IMR-90 (cell line): ENCODE data around the gene CLPTM1L. TPM values are rescaled to one million over a fixed set of nuclear protein-coding genes. Genes with fewer than 3 reads are reported as not detected.

Experiments used
- ATAC-seq: fragments of 200-7000 bp; cut with Tn5 transposase; 2 replicates; pipeline ENCODE4 v1.9.1; 2020; ENCODE audit warnings: low read depth, mild to moderate bottlenecking, moderate library complexity
- BruUV-seq: library from RNA; stranded (reverse); fragments of 400-500 nt; replicated peaks from 2 replicates; lab custom pipeline; 2021; lab: Mats Ljungman, UMichigan
- CTCF ChIA-PET: fragments of 300-600 bp; formaldehyde crosslinking; extraction: SDS; loops from one replicate; lab custom pipeline; 2021; ENCODE audit warnings: antibody characterized with exemption; lab: Yijun Ruan, JAX
- POLR2A ChIA-PET: fragments of 300-600 bp; sonication (Branson Sonifier 250); formaldehyde crosslinking; loops from one replicate; lab custom pipeline; 2022; ENCODE audit warnings: antibody characterized with exemption; ENCODE audit not compliant: unreplicated experiment; lab: Charles Lee
- DNase-seq: peaks from one replicate; pipeline ENCODE4 v3.0.0; 2013
- H2AFZ ChIP-seq: replicated peaks from 2 replicates; pipeline ENCODE3; 2013; ENCODE audit warnings: low read length, mild to moderate bottlenecking; ENCODE audit not compliant: poor library complexity
- H2AK5ac ChIP-seq: 2 replicates; pipeline ENCODE4 v1.6.1; 2013; ENCODE audit warnings: low read depth, low read length, inconsistent platforms
- H2AK9ac ChIP-seq: replicated peaks from 2 replicates; pipeline ENCODE3; 2013; ENCODE audit warnings: mild to moderate bottlenecking, low read depth, low read length, moderate library complexity; ENCODE audit not compliant: poor library complexity
- H2BK120ac ChIP-seq: 2 replicates; pipeline ENCODE4 v1.6.1; 2013; ENCODE audit warnings: low read depth, low read length, inconsistent platforms
- H2BK15ac ChIP-seq: 3 replicates; pipeline ENCODE4 v1.6.1; 2013; ENCODE audit warnings: low read depth, low read length, inconsistent platforms
- H2BK20ac ChIP-seq: 2 replicates; pipeline ENCODE4 v1.6.1; 2013; ENCODE audit warnings: low read depth, mild to moderate bottlenecking, inconsistent platforms, low read length, moderate library complexity
- H2BK5ac ChIP-seq: 2 replicates; pipeline ENCODE4 v1.6.1; 2013; ENCODE audit warnings: mild to moderate bottlenecking, low read depth, low read length, inconsistent platforms; ENCODE audit not compliant: poor library complexity, severe bottlenecking
- H3K14ac ChIP-seq: replicated peaks from 2 replicates; pipeline ENCODE4 v1.6.1; 2013; ENCODE audit warnings: low read depth, low read length, inconsistent platforms
- H3K18ac ChIP-seq: 2 replicates; pipeline ENCODE4 v1.6.1; 2013; ENCODE audit warnings: low read depth, low read length, control low read depth
- H3K23ac ChIP-seq: 2 replicates; pipeline ENCODE4 v1.6.1; 2013; ENCODE audit warnings: low read depth, low read length, inconsistent platforms
- H3K27ac ChIP-seq: 2 replicates; pipeline ENCODE4 v1.5.1; 2013; ENCODE audit warnings: mild to moderate bottlenecking, control low read depth, low read length; ENCODE audit not compliant: insufficient read depth
- H3K27me3 ChIP-seq: 2 replicates; pipeline ENCODE4 v1.6.1; 2013; ENCODE audit warnings: low read length; ENCODE audit not compliant: control insufficient read depth, insufficient read depth
- H3K36me3 ChIP-seq: 2 replicates; pipeline ENCODE4 v1.6.1; 2013; ENCODE audit warnings: low read length, mixed read lengths; ENCODE audit not compliant: control insufficient read depth, insufficient read depth
- H3K4ac ChIP-seq: 2 replicates; pipeline ENCODE4 v1.6.1; 2013; ENCODE audit warnings: low read depth, low read length, inconsistent platforms
- H3K4me1 ChIP-seq: 2 replicates; pipeline ENCODE4 v1.6.1; 2013; ENCODE audit warnings: low read length, mixed read lengths; ENCODE audit not compliant: control insufficient read depth, insufficient read depth
- H3K4me2 ChIP-seq: 2 replicates; pipeline ENCODE4 v1.6.1; 2013; ENCODE audit warnings: low read depth, mild to moderate bottlenecking, control low read depth, low read length, moderate library complexity
- H3K4me3 ChIP-seq: 2 replicates; pipeline ENCODE4 v1.5.1; 2013; ENCODE audit warnings: low read depth, mild to moderate bottlenecking, control low read depth, low read length, moderate library complexity; ENCODE audit not compliant: insufficient read depth
- H3K56ac ChIP-seq: 2 replicates; pipeline ENCODE4 v1.6.1; 2013; ENCODE audit warnings: low read length, inconsistent platforms; ENCODE audit not compliant: insufficient read depth; ENCODE audit errors: extremely low read depth
- H3K79me1 ChIP-seq, 2 experiments: 2 replicates each; pipeline ENCODE4 v1.6.1; 2013; ENCODE audit warnings: low read length in 2 of 2, inconsistent platforms in 1 of 2, low read depth in 1 of 2
- H3K9ac ChIP-seq: 2 replicates; pipeline ENCODE4 v1.6.1; 2013; ENCODE audit warnings: low read depth, low read length, control low read depth
- H3K9me1 ChIP-seq: 2 replicates; pipeline ENCODE4 v1.6.1; 2013; ENCODE audit warnings: low read length, inconsistent platforms; ENCODE audit not compliant: insufficient read depth
- H3K9me3 ChIP-seq: 2 replicates; pipeline ENCODE4 v1.6.1; 2013; ENCODE audit warnings: low read length; ENCODE audit not compliant: control insufficient read depth, insufficient read depth
- H4K20me1 ChIP-seq: 2 replicates; pipeline ENCODE4 v1.6.1; 2013; ENCODE audit warnings: low read length, inconsistent platforms; ENCODE audit not compliant: insufficient read depth
- H4K5ac ChIP-seq: 2 replicates; pipeline ENCODE4 v1.6.1; 2013; ENCODE audit warnings: mild to moderate bottlenecking, low read depth, low read length, control low read depth
- H4K8ac ChIP-seq, 2 experiments: 2 replicates each; pipeline ENCODE4 v1.6.1; 2013; ENCODE audit warnings: low read depth in 2 of 2, low read length in 2 of 2, control low read depth in 1 of 2, inconsistent platforms in 1 of 2
- H4K91ac ChIP-seq: 2 replicates; pipeline ENCODE4 v1.6.1; 2013; ENCODE audit warnings: low read depth, low read length, inconsistent platforms; ENCODE audit not compliant: insufficient read depth
- BHLHE40 ChIP-seq: fragments of 150-350 bp; IDR thresholded peaks from 2 replicates; pipeline ENCODE4 v1.6.1; 2016; ENCODE audit warnings: mild to moderate bottlenecking, low read depth, low read length
- CEBPB ChIP-seq: IDR thresholded peaks from 2 replicates; pipeline ENCODE4 v1.6.1; 2012; ENCODE audit warnings: low read depth, low read length, improper control_type of control experiment
- CHD1 ChIP-seq: IDR thresholded peaks from 2 replicates; pipeline ENCODE4 v1.6.1; 2012; ENCODE audit warnings: low read depth, low read length, improper control_type of control experiment
- CTCF ChIP-seq: conservative IDR thresholded peaks from 2 replicates; pipeline ENCODE4 v1.5.1; 2012; ENCODE audit warnings: mild to moderate bottlenecking, low read depth, low read length, improper control_type of control experiment
- ELK1 ChIP-seq: fragments of 150-350 bp; IDR thresholded peaks from 2 replicates; pipeline ENCODE4 v1.6.1; 2016; ENCODE audit warnings: low read depth, mild to moderate bottlenecking, low read length, moderate library complexity, borderline replicate concordance
- FOS ChIP-seq: fragments of 150-350 bp; IDR thresholded peaks from 2 replicates; pipeline ENCODE4 v1.6.1; 2016; ENCODE audit warnings: low read depth, low read length
- MAFK ChIP-seq: IDR thresholded peaks from 2 replicates; pipeline ENCODE4 v1.6.1; 2012; ENCODE audit warnings: low read depth, low read length, improper control_type of control experiment
- MAZ ChIP-seq: IDR thresholded peaks from 2 replicates; pipeline ENCODE4 v1.6.1; 2012; ENCODE audit warnings: low read depth, mild to moderate bottlenecking, low read length, improper control_type of control experiment, moderate library complexity, borderline replicate concordance
- MXI1 ChIP-seq: IDR thresholded peaks from 2 replicates; pipeline ENCODE4 v1.6.1; 2012; ENCODE audit warnings: low read depth, mild to moderate bottlenecking, low read length, moderate library complexity, borderline replicate concordance
- NFE2L2 ChIP-seq: fragments of 150-350 bp; IDR thresholded peaks from 2 replicates; pipeline ENCODE4 v1.6.1; 2016; ENCODE audit warnings: low read depth, mild to moderate bottlenecking, low read length
- POLR2A ChIP-seq: IDR thresholded peaks from 2 replicates; pipeline ENCODE4 v1.6.1; 2012; ENCODE audit warnings: mild to moderate bottlenecking, low read depth, low read length
- RAD21 ChIP-seq: IDR thresholded peaks from 2 replicates; pipeline ENCODE4 v1.6.1; 2012; ENCODE audit warnings: low read length, improper control_type of control experiment
- RCOR1 ChIP-seq: IDR thresholded peaks from 2 replicates; pipeline ENCODE4 v1.6.1; 2012; ENCODE audit warnings: mild to moderate bottlenecking, low read length, improper control_type of control experiment; ENCODE audit not compliant: insufficient replicate concordance
- RFX5 ChIP-seq: IDR thresholded peaks from 2 replicates; pipeline ENCODE4 v1.8.0; 2012; ENCODE audit warnings: low read depth, mild to moderate bottlenecking, low read length, moderate library complexity
- SMC3 ChIP-seq: fragments of 150-350 bp; IDR thresholded peaks from 2 replicates; pipeline ENCODE4 v1.6.1; 2016; ENCODE audit warnings: low read depth, mild to moderate bottlenecking, antibody characterized with exemption, low read length, moderate library complexity
- USF2 ChIP-seq: fragments of 150-350 bp; IDR thresholded peaks from 2 replicates; pipeline ENCODE4 v1.6.1; 2017; ENCODE audit warnings: mild to moderate bottlenecking, antibody characterized with exemption, low read length, low read depth
- WGBS, 2 experiments: methylation state at CpG; one replicate each; pipeline versions ENCODE4 v1.1.5 to v1.1.7; 2013; ENCODE audit warnings: missing lambda C conversion rate in 2 of 2; ENCODE audit not compliant: insufficient read length in 1 of 2; ENCODE audit errors: extremely low coverage in 2 of 2; 5-methylcytosine and 5-hydroxymethylcytosine counted together
- dilution Hi-C: fragments of 300-500 bp; cut with HindIII; formaldehyde crosslinking; loops from one replicate; pipeline ENCODE4 v1.14.3; 2018; ENCODE audit warnings: low sequenced_read_pairs; ENCODE audit not compliant: unreplicated experiment
- in situ Hi-C: fragments of 300-500 bp; cut with MboI; formaldehyde crosslinking; loops from 3 replicates; pipeline ENCODE4 v1.14.3; 2019; ENCODE audit warnings: low sequenced_read_pairs, inconsistent platforms, mixed read lengths
- intact Hi-C: fragments of 100-400 bp; cut with micrococcal nuclease; formaldehyde crosslinking; loops from 2 replicates; pipeline ENCODE4 v1.10.0; 2022
- polyA plus RNA-seq, 3 experiments: library from polyadenylated mRNA; depleted of rRNA; stranded (reverse); fragments of >200 nt; gene quantifications; 2 replicates each; pipeline ENCODE4 v1.2.3, GENCODE V29; 2012; ENCODE audit warnings: low replicate concordance in 1 of 3
- total RNA-seq: library from RNA; depleted of rRNA; stranded (reverse); fragments of >200 nt; gene quantifications from 2 replicates; pipeline ENCODE4 v1.2.3, GENCODE V29; 2012

Gene CLPTM1L
- total and polyA plus RNA-seq, 2 of the 4 experiments (the other 2 are of a cell fraction), result 114 to 137 TPM

GRCh38 chr5:1310118-1310517 lies 34.8 kb downstream of the CLPTM1L start:
- H2BK15ac ChIP-seq, result no peak overlapping the region
- no peaks in the 10 kb centered on the region for H3K79me1 ChIP-seq
- H3K23ac ChIP-seq, result no peak overlapping the region
- no peaks in the 10 kb centered on the region for H3K9me1 ChIP-seq
- no peak overlapping the region for H3K18ac ChIP-seq
- ChIA-PET CTCF (no interaction called here), POLR2A (no interaction called here)
- H4K91ac ChIP-seq, result no peak overlapping the region
- ATAC-seq, result no peak
- TF ChIP-seq MXI1 (no peak), CTCF (no peak), POLR2A (no peak), NFE2L2 (no peak), RAD21 (no peak), RFX5 (no peak), USF2 (no peak), MAFK (no peak), ELK1 (no peak), SMC3 (no peak), CHD1 (no peak), RCOR1 (no peak), BHLHE40 (no peak), CEBPB (no peak), MAZ (no peak), FOS (no peak)
- H3K9me3 ChIP-seq, result peaks cover 4% of the 10 kb centered on the region; the same call in 1 of the 2 replicates
- dilution Hi-C loops, result no loop called here
- no TSS peak for BruUV-seq
- intact Hi-C loops, result no loop called here
- in situ Hi-C loops, result no loop called here
- no peak overlapping the region for H3K14ac ChIP-seq
- H3K4me1 ChIP-seq, result no peaks in the 10 kb centered on the region
- peaks cover 4% of the 10 kb centered on the region; the same call in 1 of the 2 replicates for H3K27me3 ChIP-seq
- no peak for DNase-seq
- no peaks in the 10 kb centered on the region for H3K36me3 ChIP-seq
- H2AK5ac ChIP-seq, result no peak overlapping the region
- H4K20me1 ChIP-seq, result no peaks in the 10 kb centered on the region
- H2AFZ ChIP-seq, result no peak overlapping the region
- H3K9ac ChIP-seq, result no peak overlapping the region
- no peak overlapping the region for H3K56ac ChIP-seq
- H3K4me3 ChIP-seq, result no peak overlapping the region
- no peak overlapping the region for H4K8ac ChIP-seq
- H3K4me2 ChIP-seq, result no peak overlapping the region
- H3K4ac ChIP-seq, result no peak overlapping the region
- H2BK120ac ChIP-seq, result no peak overlapping the region
- H3K27ac ChIP-seq, result no peak overlapping the region
- no peak overlapping the region for H2BK5ac ChIP-seq
- WGBS, 2 experiments, result 40% methylated on average over 4 of the region's 7 CpGs; no CpG with 5 or more reads in 1 of the 2 experiments
- no peak overlapping the region for H2AK9ac ChIP-seq
- no peak overlapping the region for H4K5ac ChIP-seq
- H2BK20ac ChIP-seq, result no peak overlapping the region
